Stimulated activated CD4-positive, alpha-beta T cell treated with anti-CD3 and anti-CD28 coated beads, Interleukin-2, amount 100 ng/mL, for 4 hours (primary cell): ENCODE results near the gene SLC41A1.

ENCODE experiments used
- DNase-seq: peaks from one replicate; pipeline ENCODE4 v3.0.0-alpha.2; 2020; ENCODE audit warnings: low read depth

The SLC41A1 gene

GRCh38 chr1:205787287-205787916 lies 25.6 kb downstream of the SLC41A1 start:
- no peak for DNase-seq

- DNase-seq = no peak
Measured at GRCh38 chr1:205786601-205787000, 26.4 kb downstream of the SLC41A1 start.

- no peak for DNase-seq
Measured at GRCh38 chr1:205785446-205785845, 27.6 kb downstream of the SLC41A1 start.

GRCh38 chr1:205783904-205784303 lies 29.1 kb downstream of the SLC41A1 start:
- no peak for DNase-seq

DNA sequence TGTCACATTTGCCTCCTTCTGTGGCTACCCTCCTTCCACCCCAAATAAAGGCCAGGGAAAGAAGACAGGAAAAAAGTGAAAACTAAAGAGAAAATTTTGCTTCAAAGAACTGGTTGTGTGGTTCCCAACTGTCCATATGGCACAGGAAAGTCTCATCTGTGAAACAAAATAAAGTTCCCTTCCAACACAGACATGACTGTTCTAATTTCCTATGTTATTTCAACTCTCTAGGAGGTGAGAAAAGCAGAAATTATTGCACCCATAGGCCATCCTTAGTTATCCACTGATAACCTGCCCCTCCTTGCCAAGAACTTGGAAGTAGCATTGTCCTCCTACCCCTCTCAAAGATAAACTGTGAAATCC lies 29.6 kb downstream of the SLC41A1 start:
- no peak for DNase-seq

DNA sequence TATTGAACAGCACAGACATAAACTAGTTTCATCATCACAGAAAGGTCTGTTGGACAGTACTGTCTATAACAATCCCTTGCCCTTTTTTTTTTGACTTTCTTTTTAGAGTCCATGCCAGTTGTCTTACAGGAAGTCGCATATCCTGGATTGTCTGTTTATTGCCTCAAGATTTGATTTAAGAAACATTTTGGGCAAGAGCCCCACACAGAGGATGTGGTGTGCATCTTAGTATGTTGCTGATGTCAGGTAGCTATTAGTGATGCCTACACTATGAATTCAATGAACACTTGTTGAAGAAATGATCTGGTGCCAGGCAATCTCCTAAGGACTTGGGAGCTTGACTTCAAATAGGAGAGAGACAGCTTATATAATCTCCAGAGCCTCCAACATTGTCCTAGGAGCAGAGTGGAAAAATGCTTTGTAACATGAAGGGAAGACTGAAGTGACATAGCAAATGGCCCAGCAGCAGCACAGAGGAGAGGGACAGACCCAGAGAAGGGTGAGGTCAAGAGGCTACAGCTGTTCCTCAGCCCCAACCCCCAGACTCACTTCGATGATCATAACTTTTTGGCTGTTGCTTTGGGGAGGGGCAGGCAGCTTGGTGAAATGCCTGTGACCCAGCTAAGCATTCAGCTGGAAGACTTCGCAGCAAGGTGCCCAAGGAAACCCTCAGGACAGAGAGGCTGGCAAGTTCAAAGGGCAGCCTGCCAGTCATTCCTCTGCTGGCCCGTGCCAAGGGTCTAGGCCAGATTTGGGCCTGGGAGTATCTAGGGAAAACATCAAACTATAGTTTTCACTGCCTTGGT lies 30.2 kb downstream of the SLC41A1 start:
- DNase-seq = no peak

DNA sequence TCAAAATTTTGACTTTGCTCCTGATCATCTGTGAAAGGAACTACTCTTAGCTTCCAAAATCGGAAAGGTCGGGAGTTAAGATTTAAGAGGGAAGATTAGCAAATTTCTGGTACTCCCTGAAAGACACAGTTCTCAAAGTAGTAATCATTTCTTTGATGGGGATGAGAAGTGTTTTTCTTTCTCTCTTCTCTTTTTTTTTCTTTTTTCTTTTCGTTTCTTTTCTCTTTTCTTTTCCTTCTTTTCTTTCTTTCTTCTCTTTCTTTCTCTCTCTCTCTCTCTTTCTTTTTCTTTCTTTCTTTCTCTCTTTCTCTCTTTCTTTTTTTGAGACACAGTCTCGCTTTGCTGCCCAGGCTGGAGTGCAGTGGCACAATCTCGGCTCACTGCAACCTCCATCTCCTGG lies 32.7 kb downstream of the SLC41A1 start:
- no peak for DNase-seq

- no peak for DNase-seq
Measured at GRCh38 chr1:205777994-205778393, 35.0 kb downstream of the SLC41A1 start.

DNA sequence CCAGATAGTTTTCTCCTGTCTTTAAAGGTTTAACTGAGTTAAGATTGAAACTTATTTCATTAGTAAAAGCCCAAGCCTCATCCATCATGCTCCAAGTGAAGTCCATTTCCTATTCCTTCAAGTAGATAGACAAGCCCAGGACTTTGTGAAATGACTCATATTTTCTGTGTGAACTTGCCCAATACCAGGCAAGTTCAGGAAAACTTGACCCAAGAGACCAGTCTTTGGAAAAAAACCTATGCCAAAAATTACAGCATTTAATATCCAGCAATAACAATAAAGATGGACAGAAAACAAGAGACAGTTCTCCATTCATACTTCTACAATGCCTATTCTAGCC lies 37.3 kb downstream of the SLC41A1 start:
- DNase-seq = no peak

GRCh38 chr1:205775015-205775716 lies 37.8 kb downstream of the SLC41A1 start, which contains the start of gene RAB29:
TSS of gene RAB29 (minus strand) at chr1:205775482. CDS start at chr1:205774956, 526 bp downstream.
- DNase-seq = peak; percentile 78

DNA sequence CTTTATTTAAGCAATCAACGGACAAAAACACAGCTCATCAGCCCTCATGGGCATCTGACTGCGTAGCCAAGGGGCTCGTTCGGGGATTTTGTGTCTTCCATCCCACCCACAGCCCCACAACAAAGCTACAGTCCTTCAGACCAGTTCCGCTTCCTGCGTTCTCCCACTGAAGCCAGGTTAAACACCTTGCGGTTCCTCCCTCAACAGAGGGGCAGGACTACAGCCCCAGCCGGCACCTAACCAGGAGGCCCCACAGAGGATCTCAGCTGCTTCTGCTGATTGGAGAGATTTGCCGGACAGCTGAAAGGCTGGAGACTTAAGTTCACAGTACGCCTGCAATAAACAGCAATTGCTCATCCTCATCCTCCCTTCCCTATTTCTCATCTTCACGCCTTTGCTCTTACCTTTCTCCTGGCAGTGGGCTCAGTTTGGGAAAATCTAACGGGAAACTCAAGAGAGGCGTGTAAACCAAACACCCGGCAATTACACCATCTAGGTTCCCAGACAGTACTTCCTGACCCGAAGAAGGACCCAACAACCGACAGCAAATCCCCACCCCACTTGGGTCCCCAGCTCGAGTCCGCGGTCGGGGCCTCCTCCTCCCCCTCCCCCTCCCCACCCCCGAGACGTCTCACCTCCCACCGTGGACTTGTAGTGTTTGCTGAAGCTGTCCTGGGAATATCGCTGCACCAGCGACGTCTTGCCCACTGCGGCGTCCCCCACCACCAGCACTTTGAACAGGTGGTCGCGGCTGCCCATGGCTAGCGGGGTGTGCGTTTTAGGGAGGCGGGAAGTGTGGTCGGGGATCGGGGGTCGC lies 38.6 kb downstream of the SLC41A1 start:
- peak; percentile 13 for DNase-seq

DNA sequence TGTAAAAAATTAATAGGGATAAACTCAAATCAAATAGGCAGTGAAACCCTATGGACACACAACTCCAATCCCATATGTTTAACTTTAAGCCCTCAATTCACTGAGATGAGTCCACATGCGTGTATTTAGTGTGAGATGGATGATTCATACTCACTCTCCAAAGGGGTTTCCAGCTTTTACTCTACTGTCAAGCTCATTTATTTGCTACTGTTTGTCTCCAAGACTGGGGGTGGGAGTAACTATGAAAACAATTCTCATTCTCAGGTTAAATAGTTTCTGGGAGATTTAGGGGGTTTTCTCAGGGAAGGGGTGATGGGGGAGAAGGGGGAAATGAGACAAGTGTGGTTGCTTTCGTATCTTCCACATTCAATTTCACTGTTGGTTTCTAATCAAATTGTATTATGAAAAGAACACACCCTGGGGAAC lies 40.4 kb downstream of the SLC41A1 start:
- no peak for DNase-seq

DNA sequence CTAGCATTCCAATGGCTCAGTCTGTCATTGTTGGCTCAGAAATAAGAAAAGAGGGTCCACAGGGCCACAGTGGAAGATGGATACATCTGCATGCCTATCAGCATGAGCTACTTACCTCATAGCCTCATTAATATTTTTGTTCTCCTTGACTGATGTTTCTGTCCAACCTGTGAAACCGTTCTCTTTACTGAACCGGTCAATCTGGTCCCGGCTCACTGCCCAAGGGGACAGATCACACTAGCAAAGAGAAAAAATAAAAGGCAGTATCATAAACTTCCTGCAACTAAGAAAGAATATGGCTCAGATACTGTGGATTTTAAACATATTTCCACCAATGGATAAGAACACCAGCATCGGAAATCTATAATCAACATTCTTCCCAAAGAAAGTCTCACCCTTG lies 42.4 kb downstream of the SLC41A1 start:
- DNase-seq = no peak

DNA sequence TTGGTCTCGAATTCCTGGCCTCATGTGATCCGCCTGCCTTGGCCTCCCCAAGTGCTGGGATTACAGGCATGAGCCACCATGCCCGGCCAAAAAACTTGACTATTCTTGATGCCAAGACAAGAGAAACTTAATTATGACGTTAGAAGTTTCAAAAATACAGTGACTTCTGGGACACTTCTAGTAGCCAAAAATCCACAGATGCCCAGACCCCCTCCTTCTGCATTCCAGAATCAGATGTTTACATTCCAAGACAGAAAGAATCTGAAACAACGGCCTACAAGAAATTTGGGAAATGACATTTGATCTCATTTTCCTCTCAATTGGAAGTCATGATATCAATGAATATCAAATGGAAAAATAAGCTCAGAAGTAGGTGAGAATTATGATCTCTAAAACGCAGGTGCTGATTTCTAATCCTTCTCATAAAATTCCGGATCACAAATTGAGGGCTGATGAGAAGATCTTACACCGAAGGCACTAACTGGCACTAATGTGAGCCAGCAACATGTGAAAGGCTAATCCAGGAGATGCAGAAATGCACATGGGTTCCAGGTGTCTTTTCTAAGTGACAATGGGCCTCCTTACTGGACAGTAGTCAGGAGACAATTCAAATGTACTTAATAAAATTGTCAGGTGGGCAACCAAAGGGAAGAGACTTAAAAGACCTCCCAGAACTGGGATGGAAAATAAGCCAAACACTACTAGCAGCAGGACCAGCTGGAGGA lies 43.2 kb downstream of the SLC41A1 start:
- no peak for DNase-seq

- DNase-seq = no peak
Measured at GRCh38 chr1:205767248-205767647, 45.8 kb downstream of the SLC41A1 start.

DNA sequence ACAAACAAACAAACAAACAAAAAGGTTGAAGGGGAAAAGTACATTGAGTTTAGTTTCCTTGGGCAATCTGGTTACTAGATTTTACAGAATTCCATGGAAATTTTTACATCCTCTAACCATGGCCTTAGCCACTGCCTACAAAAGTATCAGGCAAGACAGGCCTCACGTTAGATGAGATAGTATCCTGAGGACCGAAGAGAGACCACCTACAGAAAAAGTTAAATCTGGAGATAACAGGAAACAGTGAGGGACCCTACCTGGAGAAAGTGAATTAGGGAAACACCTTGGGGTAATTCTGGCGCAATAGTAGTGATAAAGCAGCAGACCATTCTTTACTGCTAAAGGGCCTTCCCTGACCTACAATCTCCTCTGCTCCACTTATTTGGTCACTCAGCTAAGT lies 46.4 kb downstream of the SLC41A1 start:
- no peak for DNase-seq

- no peak for DNase-seq
Measured at GRCh38 chr1:205766038-205766437, 47.0 kb downstream of the SLC41A1 start.

DNA sequence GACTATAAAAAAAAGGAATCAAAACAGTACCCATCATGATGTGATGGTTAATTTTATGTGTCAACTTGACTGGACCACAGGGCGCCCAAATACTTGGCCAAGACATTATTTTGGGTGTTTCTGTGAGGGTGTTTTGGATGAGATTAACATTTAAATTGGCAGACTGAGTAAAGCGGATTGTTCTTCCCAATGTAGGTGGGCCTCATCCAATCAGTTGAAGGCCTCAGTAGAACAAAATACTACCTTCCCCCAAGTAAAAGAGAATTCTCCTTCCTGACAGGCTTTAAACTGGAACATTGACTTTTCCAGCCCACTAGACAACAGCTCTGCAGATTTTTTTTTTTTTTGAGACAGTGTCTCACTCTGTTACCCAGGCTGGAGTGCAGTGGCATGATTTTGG lies 48.4 kb downstream of the SLC41A1 start:
- no peak for DNase-seq

GRCh38 chr1:205763980-205764379 lies 49.0 kb downstream of the SLC41A1 start:
- DNase-seq = no peak

- DNase-seq = no peak
Measured at GRCh38 chr1:205760606-205761005, 52.4 kb downstream of the SLC41A1 start.

DNA sequence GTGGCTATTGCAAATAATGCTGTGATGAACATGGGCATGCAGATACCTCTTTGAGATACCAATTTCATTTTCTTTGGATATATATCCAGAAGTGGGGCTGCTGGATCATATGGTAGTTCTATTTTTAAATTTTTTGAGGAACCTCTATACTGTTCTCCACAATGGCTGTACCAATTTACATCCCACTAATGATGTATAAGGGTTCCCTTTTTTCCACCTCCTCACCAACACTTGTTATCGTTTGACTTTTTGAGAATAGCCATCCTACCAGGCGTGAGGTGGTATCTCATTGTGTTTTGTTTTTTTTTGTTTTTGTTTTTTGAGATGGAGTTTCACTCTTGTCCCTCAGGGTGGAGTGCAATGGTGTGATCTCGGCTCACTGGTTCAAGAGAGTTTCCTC lies 56.4 kb downstream of the SLC41A1 start:
- DNase-seq = no peak

DNA sequence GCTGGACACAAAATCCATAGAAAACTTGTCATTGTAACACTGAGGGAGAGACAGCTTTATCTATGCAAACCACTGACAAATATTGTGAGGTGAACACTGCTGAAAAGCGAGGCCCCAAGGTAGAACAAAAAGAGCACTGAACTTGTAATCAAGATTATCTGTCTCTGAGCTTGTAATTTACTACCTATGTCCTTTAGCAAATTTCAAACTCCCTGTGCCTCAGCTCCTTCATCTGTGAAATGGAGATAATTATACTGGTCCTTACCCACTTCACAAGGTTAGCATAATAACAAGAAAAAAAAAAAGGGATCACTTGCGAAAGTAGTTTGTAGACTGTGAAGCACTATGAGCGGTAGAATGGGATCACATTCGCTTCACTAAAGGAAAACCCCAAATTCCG lies 58.1 kb downstream of the SLC41A1 start:
- DNase-seq = no peak
